Measurements from ENCODE around the gene NABP2. TPM values are rescaled to one million over a fixed set of nuclear protein-coding genes. Genes with fewer than 3 reads are reported as not detected.

NABP2 gene
- total RNA-seq, 1 experiment from 2014 or later = 49.0 TPM

DNA sequence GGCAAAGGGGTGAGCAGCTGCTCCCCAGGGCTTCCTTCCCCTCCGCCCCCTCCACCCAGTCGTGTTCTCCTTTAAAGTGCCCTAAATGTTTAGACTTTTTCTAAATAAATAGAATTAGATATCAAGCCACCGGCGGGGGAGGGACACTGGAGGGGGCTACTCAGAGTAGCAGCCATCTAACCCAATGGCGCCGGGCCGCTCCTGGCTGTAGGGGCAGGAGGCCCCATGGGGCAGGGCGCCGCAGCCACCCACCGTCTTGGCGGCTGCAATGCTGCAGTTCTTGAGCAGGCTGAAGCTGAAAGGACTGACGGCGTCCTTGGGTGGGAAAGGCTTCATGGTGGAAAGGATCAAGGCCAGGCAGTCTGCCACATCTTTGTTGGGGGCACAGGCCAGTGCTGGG is 18.8 kb downstream of the NABP2 start:
- Histone ChIP-seq H3K4me1 (ENCODE audit: insufficient read depth, low read length) (no peaks in the 10 kb centered on the region), H3K18ac (ENCODE audit: insufficient read length, low read depth, low read length) (no peak overlapping the region), H3K14ac (ENCODE audit: insufficient read depth, low read length) (no peak overlapping the region), H2BK120ac (ENCODE audit: low read depth, low read length, poor library complexity, severe bottlenecking) (no peak overlapping the region), H2BK15ac (ENCODE audit: low read depth, low read length) (no peak overlapping the region), H3K9ac (ENCODE audit: extremely low read depth, insufficient read length, low read length) (no peak overlapping the region), H2AK5ac (ENCODE audit: insufficient read length, low read length) (no peak overlapping the region), H3T11ph (ENCODE audit: low read length) (no peak overlapping the region), H3K4me2 (ENCODE audit: insufficient read depth, insufficient read length, low read length) (no peak overlapping the region), H4K5ac (ENCODE audit: insufficient read length, low read depth, low read length) (no peak overlapping the region), H3K9me3 (ENCODE audit: control insufficient read depth, low read depth, low read length) (no peaks in the 10 kb centered on the region), H3K79me2 (ENCODE audit: insufficient read depth, low read length) (no peaks in the 10 kb centered on the region), H3K79me1 (ENCODE audit: insufficient read depth, low read depth, low read length, poor library complexity, severe bottlenecking) (no peaks in the 10 kb centered on the region), H4K20me1 (ENCODE audit: control insufficient read depth, insufficient read depth, insufficient read length) (no peaks in the 10 kb centered on the region), H3K56ac (ENCODE audit: insufficient read length, low read depth, low read length) (no peak overlapping the region), H3K27ac (ENCODE audit: insufficient read length, low read depth, low read length) (no peak overlapping the region), H2BK20ac (ENCODE audit: low read depth, low read length, poor library complexity, severe bottlenecking) (no peak overlapping the region), H3K4ac (ENCODE audit: low read depth, low read length) (no peak overlapping the region), H4K91ac (ENCODE audit: insufficient read length, low read depth, low read length) (no peak overlapping the region), H3K23me2 (ENCODE audit: insufficient read length, low read depth, low read length, poor library complexity, severe bottlenecking) (no peaks in the 10 kb centered on the region), H3K23ac (ENCODE audit: insufficient read length, low read depth, low read length) (no peak overlapping the region), H3K27me3 (ENCODE audit: insufficient read depth, low read length) (no peaks in the 10 kb centered on the region), H4K8ac (replicated peaks; ENCODE audit: insufficient read length, low read depth, low read length) (no peak overlapping the region), H2BK5ac (ENCODE audit: insufficient read length, low read length) (no peak overlapping the region), H2AFZ (ENCODE audit: low read length) (no peak overlapping the region), H2BK12ac (ENCODE audit: insufficient read length, low read depth, low read length) (no peak overlapping the region)
- Mint-ChIP-seq H3K4me1 (0 out of 4 replicates have a peak, but pooled peaks cover 0 to 5% of the 10 kb centered on the region in 2 experiments), H3K27me3 (ENCODE audit: low read depth) (no peaks in the 10 kb centered on the region), H3K9me3 (no peaks in the 10 kb centered on the region), H3K27ac (no peak overlapping the region), H3K4me3 (no peak overlapping the region), H3K36me3 (ENCODE audit: insufficient read depth in 1 of 3, low read depth in 3 of 3) (peaks cover 57 to 76% (median 75%) of the 10 kb centered on the region in 3 experiments)
- TF ChIP-seq, protein P1, sequence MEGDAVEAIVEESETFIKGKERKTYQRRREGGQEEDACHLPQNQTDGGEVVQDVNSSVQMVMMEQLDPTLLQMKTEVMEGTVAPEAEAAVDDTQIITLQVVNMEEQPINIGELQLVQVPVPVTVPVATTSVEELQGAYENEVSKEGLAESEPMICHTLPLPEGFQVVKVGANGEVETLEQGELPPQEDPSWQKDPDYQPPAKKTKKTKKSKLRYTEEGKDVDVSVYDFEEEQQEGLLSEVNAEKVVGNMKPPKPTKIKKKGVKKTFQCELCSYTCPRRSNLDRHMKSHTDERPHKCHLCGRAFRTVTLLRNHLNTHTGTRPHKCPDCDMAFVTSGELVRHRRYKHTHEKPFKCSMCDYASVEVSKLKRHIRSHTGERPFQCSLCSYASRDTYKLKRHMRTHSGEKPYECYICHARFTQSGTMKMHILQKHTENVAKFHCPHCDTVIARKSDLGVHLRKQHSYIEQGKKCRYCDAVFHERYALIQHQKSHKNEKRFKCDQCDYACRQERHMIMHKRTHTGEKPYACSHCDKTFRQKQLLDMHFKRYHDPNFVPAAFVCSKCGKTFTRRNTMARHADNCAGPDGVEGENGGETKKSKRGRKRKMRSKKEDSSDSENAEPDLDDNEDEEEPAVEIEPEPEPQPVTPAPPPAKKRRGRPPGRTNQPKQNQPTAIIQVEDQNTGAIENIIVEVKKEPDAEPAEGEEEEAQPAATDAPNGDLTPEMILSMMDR (conservative IDR thresholded peaks at IDR 0.05) = no peak
- DNase-seq = no peak
- no CpG with 5 or more reads among the region's 13 CpGs for WGBS (ENCODE audit: extremely low coverage, insufficient read length, low lambda C conversion rate)
